DMS 273 treated with DMSO at 0.1 percent for 48 hours (cell line): ENCODE measurements around the gene CMSS1.
A peak's percentile ranks its signal among the peaks of the same experiment; 100 is the strongest.

Experiments used
- DNase-seq: peaks from one replicate; lab custom pipeline; 2025; lab: John Stamatoyannopoulos, UW

CMSS1 gene

GRCh38 chr3:99817437-99818240 lies at the start of gene CMSS1:
TSS of gene CMSS1 (plus strand) at chr3:99817862.
- peak; percentile 82 for DNase-seq

- no peak for DNase-seq
Observed at GRCh38 chr3:99768126-99768525, 49.5 kb upstream of the CMSS1 start.

- DNase-seq, result no peak
Observed at GRCh38 chr3:99768808-99769501, 48.7 kb upstream of the CMSS1 start.

GRCh38 chr3:99772171-99772570 lies 45.5 kb upstream of the CMSS1 start:
- no peak for DNase-seq

GRCh38 chr3:99772671-99773070 lies 45.0 kb upstream of the CMSS1 start:
- no peak for DNase-seq

- no peak for DNase-seq
Observed at GRCh38 chr3:99774467-99774866, 43.2 kb upstream of the CMSS1 start.

- DNase-seq, result no peak
Observed at GRCh38 chr3:99776516-99777209, 41.0 kb upstream of the CMSS1 start.

- no peak for DNase-seq
Observed at GRCh38 chr3:99777210-99777549, 40.5 kb upstream of the CMSS1 start.

GRCh38 chr3:99777708-99778107 lies 40.0 kb upstream of the CMSS1 start:
- no peak for DNase-seq

- no peak for DNase-seq
Observed at GRCh38 chr3:99780749-99781148, 36.9 kb upstream of the CMSS1 start.

GRCh38 chr3:99781761-99782160 lies 35.9 kb upstream of the CMSS1 start:
- DNase-seq, result no peak

GRCh38 chr3:99783011-99783573 lies 34.6 kb upstream of the CMSS1 start:
- no peak for DNase-seq

- peak; percentile 29 for DNase-seq
Observed at GRCh38 chr3:99789011-99789721, 28.5 kb upstream of the CMSS1 start.

- DNase-seq, result no peak
Observed at GRCh38 chr3:99794485-99794884, 23.2 kb upstream of the CMSS1 start.

- no peak for DNase-seq
Observed at GRCh38 chr3:99795573-99795972, 22.1 kb upstream of the CMSS1 start.

- DNase-seq, result no peak
Observed at GRCh38 chr3:99799422-99799821, 18.2 kb upstream of the CMSS1 start.

- no peak for DNase-seq
Observed at GRCh38 chr3:99803297-99803696, 14.4 kb upstream of the CMSS1 start.

- no peak for DNase-seq
Observed at GRCh38 chr3:99805160-99805559, 12.5 kb upstream of the CMSS1 start.

- peak; percentile 64 for DNase-seq
Observed at GRCh38 chr3:99808163-99808794, 9.4 kb upstream of the CMSS1 start.

GRCh38 chr3:99809565-99809964 lies 8.1 kb upstream of the CMSS1 start:
- no peak for DNase-seq

GRCh38 chr3:99810403-99810802 lies 7.3 kb upstream of the CMSS1 start:
- DNase-seq, result no peak

GRCh38 chr3:99817047-99817436 lies 620 bp upstream of the CMSS1 start:
- peak; percentile 48 for DNase-seq
